ENCODE data around the gene SGCG.

DNA sequence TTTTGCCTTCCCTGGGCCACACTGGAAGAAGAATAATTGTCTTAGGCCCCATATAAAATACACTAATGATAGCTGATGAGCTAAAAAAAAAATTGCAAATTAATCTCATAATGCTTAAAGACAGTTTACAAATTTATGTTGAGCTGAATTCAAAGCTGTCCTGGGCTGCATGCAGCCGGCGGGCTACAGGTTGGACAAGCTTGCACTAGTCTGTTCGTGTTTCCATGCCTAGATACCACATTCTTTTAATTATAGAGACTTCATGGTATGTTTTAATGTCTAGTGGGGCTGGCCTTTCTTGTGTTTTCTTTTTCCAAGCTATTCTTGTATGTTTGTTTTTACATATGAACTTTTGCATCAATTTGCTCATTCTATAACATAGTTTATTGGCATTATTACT lies 90.6 kb downstream of the SGCG start:
- no peak for TF ChIP-seq CSDC2 (CRISPR knock-in tag; IDR thresholded peaks at IDR 0.05)
- no peak for TF ChIP-seq ZNF70 (CRISPR knock-in tag; IDR thresholded peaks at IDR 0.05)
- no peak for TF ChIP-seq ESRRG (CRISPR knock-in tag; IDR thresholded peaks at IDR 0.05)
- TF ChIP-seq, protein P1, sequence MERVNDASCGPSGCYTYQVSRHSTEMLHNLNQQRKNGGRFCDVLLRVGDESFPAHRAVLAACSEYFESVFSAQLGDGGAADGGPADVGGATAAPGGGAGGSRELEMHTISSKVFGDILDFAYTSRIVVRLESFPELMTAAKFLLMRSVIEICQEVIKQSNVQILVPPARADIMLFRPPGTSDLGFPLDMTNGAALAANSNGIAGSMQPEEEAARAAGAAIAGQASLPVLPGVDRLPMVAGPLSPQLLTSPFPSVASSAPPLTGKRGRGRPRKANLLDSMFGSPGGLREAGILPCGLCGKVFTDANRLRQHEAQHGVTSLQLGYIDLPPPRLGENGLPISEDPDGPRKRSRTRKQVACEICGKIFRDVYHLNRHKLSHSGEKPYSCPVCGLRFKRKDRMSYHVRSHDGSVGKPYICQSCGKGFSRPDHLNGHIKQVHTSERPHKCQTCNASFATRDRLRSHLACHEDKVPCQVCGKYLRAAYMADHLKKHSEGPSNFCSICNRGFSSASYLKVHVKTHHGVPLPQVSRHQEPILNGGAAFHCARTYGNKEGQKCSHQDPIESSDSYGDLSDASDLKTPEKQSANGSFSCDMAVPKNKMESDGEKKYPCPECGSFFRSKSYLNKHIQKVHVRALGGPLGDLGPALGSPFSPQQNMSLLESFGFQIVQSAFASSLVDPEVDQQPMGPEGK (CRISPR knock-in tag; IDR thresholded peaks at IDR 0.05; ENCODE audit: borderline replicate concordance) = no peak
- TF ChIP-seq BACH2 (CRISPR knock-in tag; IDR thresholded peaks at IDR 0.05; ENCODE audit: borderline replicate concordance) = no peak
- no peak for TF ChIP-seq ISL1 (CRISPR knock-in tag; IDR thresholded peaks at IDR 0.05)
- TF ChIP-seq ZNF8 (CRISPR knock-in tag; IDR thresholded peaks at IDR 0.05) = no peak
- TF ChIP-seq, protein P2, sequence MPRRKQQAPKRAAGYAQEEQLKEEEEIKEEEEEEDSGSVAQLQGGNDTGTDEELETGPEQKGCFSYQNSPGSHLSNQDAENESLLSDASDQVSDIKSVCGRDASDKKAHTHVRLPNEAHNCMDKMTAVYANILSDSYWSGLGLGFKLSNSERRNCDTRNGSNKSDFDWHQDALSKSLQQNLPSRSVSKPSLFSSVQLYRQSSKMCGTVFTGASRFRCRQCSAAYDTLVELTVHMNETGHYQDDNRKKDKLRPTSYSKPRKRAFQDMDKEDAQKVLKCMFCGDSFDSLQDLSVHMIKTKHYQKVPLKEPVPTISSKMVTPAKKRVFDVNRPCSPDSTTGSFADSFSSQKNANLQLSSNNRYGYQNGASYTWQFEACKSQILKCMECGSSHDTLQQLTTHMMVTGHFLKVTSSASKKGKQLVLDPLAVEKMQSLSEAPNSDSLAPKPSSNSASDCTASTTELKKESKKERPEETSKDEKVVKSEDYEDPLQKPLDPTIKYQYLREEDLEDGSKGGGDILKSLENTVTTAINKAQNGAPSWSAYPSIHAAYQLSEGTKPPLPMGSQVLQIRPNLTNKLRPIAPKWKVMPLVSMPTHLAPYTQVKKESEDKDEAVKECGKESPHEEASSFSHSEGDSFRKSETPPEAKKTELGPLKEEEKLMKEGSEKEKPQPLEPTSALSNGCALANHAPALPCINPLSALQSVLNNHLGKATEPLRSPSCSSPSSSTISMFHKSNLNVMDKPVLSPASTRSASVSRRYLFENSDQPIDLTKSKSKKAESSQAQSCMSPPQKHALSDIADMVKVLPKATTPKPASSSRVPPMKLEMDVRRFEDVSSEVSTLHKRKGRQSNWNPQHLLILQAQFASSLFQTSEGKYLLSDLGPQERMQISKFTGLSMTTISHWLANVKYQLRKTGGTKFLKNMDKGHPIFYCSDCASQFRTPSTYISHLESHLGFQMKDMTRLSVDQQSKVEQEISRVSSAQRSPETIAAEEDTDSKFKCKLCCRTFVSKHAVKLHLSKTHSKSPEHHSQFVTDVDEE (CRISPR knock-in tag; IDR thresholded peaks at IDR 0.05) = no peak
